Measurements from ENCODE around the gene SLF1. TPM values are rescaled to one million over a fixed set of nuclear protein-coding genes. Genes with fewer than 3 reads are reported as not detected.

SLF1 gene
- polyA plus RNA-seq, 2 of the 4 experiments (the other 2 are of a cell fraction) = 11.4 to 17.1 TPM

DNA sequence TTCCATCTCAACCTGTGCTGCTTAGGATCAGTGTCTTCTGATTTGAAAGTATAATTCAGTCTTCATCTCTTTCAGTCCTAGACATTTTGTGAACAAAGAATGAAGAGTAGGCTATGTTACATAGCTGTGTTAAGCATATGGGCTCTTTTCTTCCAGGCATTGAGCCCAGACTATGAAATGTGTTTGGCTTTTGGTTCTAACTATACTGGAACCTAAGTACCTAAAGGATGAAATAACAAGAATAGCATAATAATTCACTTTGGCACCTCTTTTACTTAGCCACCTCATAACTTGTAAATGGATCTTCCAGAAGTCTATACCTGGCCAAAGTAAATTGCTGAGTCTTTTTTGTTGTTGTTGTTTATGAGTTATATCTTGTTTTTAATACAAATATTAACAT, 71.4 kb downstream of the SLF1 start (continued):
- TF ChIP-seq MYC (IDR thresholded peaks at IDR 0.05; ENCODE audit: borderline replicate concordance, low read length) = no peak
- TF ChIP-seq EHF (CRISPR knock-in tag; IDR thresholded peaks at IDR 0.05) = no peak
- TF ChIP-seq HEYL (CRISPR knock-in tag; IDR thresholded peaks at IDR 0.05) = no peak
- no peak for TF ChIP-seq RAD21 (conservative IDR thresholded peaks at IDR 0.05 in 1 of 2, IDR thresholded peaks at IDR 0.05 in 1 of 2)
- TF ChIP-seq EP300 (IDR thresholded peaks at IDR 0.05) = no peak
- TF ChIP-seq HOXB13 (CRISPR knock-in tag; IDR thresholded peaks at IDR 0.05; ENCODE audit: low read depth) = no peak
- no peak for TF ChIP-seq PHF8 (IDR thresholded peaks at IDR 0.05; ENCODE audit: borderline replicate concordance, low read depth)
- TF ChIP-seq REST (IDR thresholded peaks at IDR 0.05) = no peak

- CTCF ChIA-PET = interaction anchor here (1.2 kb wide), 1 partner anchor 1083 kb away, joined by 4 read pairs; no protein-coding TSS in a partner anchor
- Histone ChIP-seq H3K4me3 (no peak overlapping the region), H3K4me2 (no peak overlapping the region), H3K9me3 (no peaks in the 10 kb centered on the region), H3K4me1 (peaks cover 11% of the 10 kb centered on the region; the same call in 2 of the 3 replicates), H3K27ac (no peak overlapping the region)
- ATAC-seq (no peak), DNase-seq (ENCODE audit: low read depth in 1 of 2, low spot score in 1 of 2) (no peak), FAIRE-seq (no peak)
- POLR2A ChIA-PET = no interaction called here
- no peak for TF ChIP-seq HOXB13 (CRISPR knock-in tag; IDR thresholded peaks at IDR 0.05; ENCODE audit: low read depth)
- 73% methylated on average over 2 of the region's 2 CpGs for WGBS (ENCODE audit: missing lambda C conversion rate)
These were observed 72.3 kb downstream of the SLF1 start for GRCh38 chr5:94690778-94691177.

DNA sequence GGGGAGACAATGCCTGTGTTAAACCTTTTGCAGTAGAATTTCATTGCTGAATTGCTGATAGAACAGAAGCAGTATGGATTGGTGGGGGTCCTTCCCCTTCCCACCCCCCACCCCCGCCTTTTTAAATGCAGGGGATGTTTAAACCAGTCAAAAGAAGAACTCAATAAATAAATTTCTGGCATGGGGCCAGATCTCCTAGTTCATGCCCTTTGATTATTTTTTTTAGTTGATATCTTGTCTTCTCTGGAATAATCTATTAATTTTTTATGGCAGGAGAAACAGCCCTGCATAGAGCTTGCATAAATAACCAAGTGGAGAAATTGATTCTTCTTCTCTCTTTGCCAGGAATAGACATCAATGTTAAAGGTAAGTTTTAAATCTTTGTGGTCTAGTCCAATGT, 72.8 kb downstream of the SLF1 start:
- 82% methylated on average over 1 of the region's 1 CpG for WGBS (ENCODE audit: missing lambda C conversion rate)
- no peaks in the 10 kb centered on the region for H3K9me3 ChIP-seq
- CTCF ChIA-PET = interaction anchor here (1.2 kb wide), 1 partner anchor 1083 kb away, joined by 4 read pairs; no protein-coding TSS in a partner anchor
- no peak overlapping the region for H3K27ac ChIP-seq
- POLR2A ChIA-PET = no interaction called here
- no peak for TF ChIP-seq RNF2 (IDR thresholded peaks at IDR 0.05; ENCODE audit: borderline replicate concordance, low read depth)
- no peak overlapping the region for H3K4me2 ChIP-seq
- ATAC-seq = no peak
- no peak for FAIRE-seq
- H3K4me3 ChIP-seq = no peak overlapping the region
- peaks cover 11% of the 10 kb centered on the region; the same call in 2 of the 3 replicates for H3K4me1 ChIP-seq
- DNase-seq (ENCODE audit: low read depth in 1 of 2, low spot score in 1 of 2) = no peak

DNA sequence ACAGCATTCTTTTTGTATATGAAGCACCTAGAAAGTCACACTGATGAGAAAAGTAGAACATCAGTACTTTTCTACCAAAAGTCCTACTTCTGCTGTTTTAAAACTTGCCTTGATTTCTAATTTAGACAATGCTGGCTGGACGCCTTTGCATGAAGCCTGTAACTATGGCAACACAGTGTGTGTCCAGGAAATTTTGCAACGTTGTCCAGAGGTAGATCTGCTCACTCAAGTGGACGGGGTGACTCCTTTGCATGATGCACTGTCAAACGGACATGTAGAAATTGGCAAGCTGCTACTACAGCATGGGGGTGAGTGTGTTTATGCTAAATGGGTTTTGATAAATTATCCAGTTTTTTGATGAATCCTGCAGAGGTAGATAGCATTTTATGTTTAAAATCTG, 73.5 kb downstream of the SLF1 start:
- FAIRE-seq (no peak), ATAC-seq (peak in 1 of 2 experiments; percentile 19; a peak in 1 of 6 replicates), DNase-seq (ENCODE audit: low read depth in 1 of 2, low spot score in 1 of 2) (peak in 1 of 2 experiments; percentile 32)
- H3K9me3 ChIP-seq = no peaks in the 10 kb centered on the region
- H3K4me2 ChIP-seq = no peak overlapping the region
- TF ChIP-seq RAD21 (conservative IDR thresholded peaks at IDR 0.05 in 1 of 2, IDR thresholded peaks at IDR 0.05 in 1 of 2) = no peak
- TF ChIP-seq, protein P1, sequence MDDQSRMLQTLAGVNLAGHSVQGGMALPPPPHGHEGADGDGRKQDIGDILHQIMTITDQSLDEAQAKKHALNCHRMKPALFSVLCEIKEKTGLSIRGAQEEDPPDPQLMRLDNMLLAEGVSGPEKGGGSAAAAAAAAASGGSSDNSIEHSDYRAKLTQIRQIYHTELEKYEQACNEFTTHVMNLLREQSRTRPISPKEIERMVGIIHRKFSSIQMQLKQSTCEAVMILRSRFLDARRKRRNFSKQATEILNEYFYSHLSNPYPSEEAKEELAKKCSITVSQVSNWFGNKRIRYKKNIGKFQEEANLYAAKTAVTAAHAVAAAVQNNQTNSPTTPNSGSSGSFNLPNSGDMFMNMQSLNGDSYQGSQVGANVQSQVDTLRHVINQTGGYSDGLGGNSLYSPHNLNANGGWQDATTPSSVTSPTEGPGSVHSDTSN (IDR thresholded peaks at IDR 0.05) = no peak
- TF ChIP-seq HOXB5 (CRISPR knock-in tag; IDR thresholded peaks at IDR 0.05) = no peak
- TF ChIP-seq HEYL (CRISPR knock-in tag; IDR thresholded peaks at IDR 0.05) = no peak
- TF ChIP-seq REST (IDR thresholded peaks at IDR 0.05) = no peak
- no peak for TF ChIP-seq CBX2 (IDR thresholded peaks at IDR 0.05; ENCODE audit: borderline replicate concordance, low read depth)
- TF ChIP-seq, protein P2, sequence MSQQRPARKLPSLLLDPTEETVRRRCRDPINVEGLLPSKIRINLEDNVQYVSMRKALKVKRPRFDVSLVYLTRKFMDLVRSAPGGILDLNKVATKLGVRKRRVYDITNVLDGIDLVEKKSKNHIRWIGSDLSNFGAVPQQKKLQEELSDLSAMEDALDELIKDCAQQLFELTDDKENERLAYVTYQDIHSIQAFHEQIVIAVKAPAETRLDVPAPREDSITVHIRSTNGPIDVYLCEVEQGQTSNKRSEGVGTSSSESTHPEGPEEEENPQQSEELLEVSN (IDR thresholded peaks at IDR 0.05; ENCODE audit: borderline replicate concordance, low read depth) = no peak
- no peak for TF ChIP-seq ZSCAN20 (CRISPR knock-in tag; IDR thresholded peaks at IDR 0.05)
- TF ChIP-seq EP300 (IDR thresholded peaks at IDR 0.05) = no peak
- no peak for TF ChIP-seq SMC3 (IDR thresholded peaks at IDR 0.05)
- POLR2A ChIA-PET = no interaction called here
- 47% methylated on average over 4 of the region's 4 CpGs for WGBS (ENCODE audit: missing lambda C conversion rate)
- H3K4me3 ChIP-seq = no peak overlapping the region
- no peak overlapping the region for H3K27ac ChIP-seq
- H3K4me1 ChIP-seq = peaks cover 11% of the 10 kb centered on the region; the same call in 2 of the 3 replicates
- CTCF ChIA-PET = interaction anchor here (0.9 to 1.0 kb wide), 2 partner anchors 74 to 519 kb away, joined by 3 read pairs; partner anchors contain the start of genes KIAA0825 and SLF1
